Stimulated activated memory B cell treated with anti-CD40 and anti-IgM and Interleukin-4, amounts not matched to agents 10 μg/mL and 1 μg/mL and 100 μg/mL, for 72 hours (primary cell): ENCODE measurements around the gene PFDN1.
"Not testable (repeated sequence)": the region's sequence is repeated elsewhere in the genome, so short reads cannot be mapped to it uniquely, and the experiment has no call there.

Experiments used
- ATAC-seq: fragments of 150-1000 bp; cut with Tn5 transposase; 2 replicates; pipeline ENCODE4 v1.10.0; 2021
- H3K27ac Mint-ChIP-seq: one replicate; pipeline ENCODE4 v1.8.0; 2022; ENCODE audit warnings: mild to moderate bottlenecking, mixed read lengths
- H3K27me3 Mint-ChIP-seq: one replicate; pipeline ENCODE4 v1.8.0; 2022; ENCODE audit warnings: mixed read lengths
- H3K36me3 Mint-ChIP-seq: one replicate; pipeline ENCODE4 v1.8.0; 2022; ENCODE audit warnings: mixed read lengths
- H3K4me1 Mint-ChIP-seq: one replicate; pipeline ENCODE4 v1.8.0; 2022; ENCODE audit warnings: mixed read lengths
- H3K4me3 Mint-ChIP-seq: one replicate; pipeline ENCODE4 v1.8.0; 2022; ENCODE audit warnings: mild to moderate bottlenecking, moderate library complexity, mixed read lengths
- H3K9me3 Mint-ChIP-seq: one replicate; pipeline ENCODE4 v1.8.0; 2022; ENCODE audit warnings: mixed read lengths

Gene PFDN1, protein sequence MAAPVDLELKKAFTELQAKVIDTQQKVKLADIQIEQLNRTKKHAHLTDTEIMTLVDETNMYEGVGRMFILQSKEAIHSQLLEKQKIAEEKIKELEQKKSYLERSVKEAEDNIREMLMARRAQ

DNA sequence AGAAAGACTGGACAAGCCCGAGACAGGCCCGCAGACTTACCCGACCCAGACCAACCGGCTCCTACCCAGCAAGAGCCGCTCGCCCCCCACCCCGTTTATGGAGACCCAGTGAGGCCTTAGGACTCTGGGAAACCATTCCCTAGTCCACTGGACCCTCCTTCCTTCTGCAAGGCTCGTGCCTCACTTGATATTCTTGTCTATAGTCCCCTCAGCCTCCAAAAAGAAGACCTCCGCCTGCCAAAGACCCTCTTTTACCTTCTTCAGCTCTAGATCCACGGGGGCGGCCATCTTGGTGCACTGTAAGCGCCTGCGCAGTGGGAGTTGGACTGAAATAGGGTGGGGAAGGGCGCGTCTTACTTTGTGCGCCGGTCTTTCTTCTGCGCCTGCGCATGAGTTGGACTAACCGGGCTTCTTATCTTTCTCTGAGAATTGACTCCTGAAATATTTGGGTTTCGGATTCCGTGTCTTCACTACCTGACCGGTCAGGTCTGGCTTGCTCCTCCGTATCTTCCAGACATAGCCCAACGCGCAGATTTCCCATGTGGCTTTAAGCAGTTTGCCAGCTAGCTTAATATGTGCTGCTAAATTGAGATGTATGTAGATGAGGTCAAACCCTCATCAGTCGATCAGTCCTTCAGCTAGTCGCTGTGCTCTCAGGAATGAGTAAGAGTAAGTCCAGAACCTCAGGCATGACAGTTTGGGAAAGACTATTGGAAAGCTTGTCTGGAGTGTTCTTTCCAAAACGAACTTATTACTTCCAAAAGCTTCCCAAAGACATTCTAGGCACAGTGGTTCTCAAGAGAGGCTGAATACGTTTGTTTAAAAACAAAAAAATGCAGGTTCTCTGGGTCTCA is at the start of gene PFDN1:
TSS of gene PFDN1 (minus strand) at position 316 of the 854 bp plus-strand sequence. CDS start at position 288, 28 bp downstream.
- Mint-ChIP-seq H3K36me3 (peaks cover 19% of the 10 kb centered on the region), H3K27me3 (no peaks in the 10 kb centered on the region)

DNA sequence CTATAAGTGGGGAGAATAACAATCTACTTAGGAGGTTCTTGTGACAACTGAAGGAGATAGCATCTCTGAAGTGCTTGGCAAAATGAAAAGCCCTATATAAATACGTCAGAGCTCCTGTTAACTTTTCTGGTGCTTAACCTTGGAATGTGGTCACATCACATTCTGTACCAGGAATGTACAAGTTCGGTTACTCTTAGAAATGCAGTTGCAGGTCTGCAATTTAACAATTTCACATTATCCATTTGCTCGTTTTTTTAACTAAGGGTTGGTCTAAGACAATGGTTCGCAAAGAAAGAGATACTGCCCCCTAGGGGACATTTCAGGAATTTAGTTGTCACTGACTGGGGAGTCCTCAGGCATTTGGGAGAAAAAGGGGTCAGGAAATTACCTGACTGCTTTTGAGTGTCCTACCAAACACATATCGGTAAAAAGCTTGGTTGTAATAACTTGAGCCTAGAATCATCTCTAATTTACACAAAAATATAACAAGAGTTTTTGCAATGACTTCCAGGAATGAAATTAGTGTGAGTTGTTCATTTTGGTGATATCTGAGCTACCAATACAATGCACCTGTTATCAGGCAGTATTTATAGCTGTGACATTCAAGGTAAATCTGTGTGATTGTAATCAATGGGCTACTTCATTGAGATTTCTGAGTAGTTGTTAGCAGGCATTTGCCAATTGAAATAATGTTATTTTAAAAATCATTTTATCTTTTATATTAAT is 48.9 kb upstream of the PFDN1 start:
- ATAC-seq: peak; percentile 77
- Mint-ChIP-seq H3K36me3 (no peaks in the 10 kb centered on the region), H3K4me1 (peaks cover 28% of the 10 kb centered on the region), H3K4me3 (no peak overlapping the region), H3K27me3 (no peaks in the 10 kb centered on the region), H3K9me3 (no peaks in the 10 kb centered on the region), H3K27ac (no peak overlapping the region)

More for the DNA sequence above, at the start of gene PFDN1:
- H3K27ac Mint-ChIP-seq: peak within 1 kb of the TSS; percentile 89
- peaks cover 20% of the 10 kb centered on the region for H3K4me1 Mint-ChIP-seq
- no peaks in the 10 kb centered on the region for H3K9me3 Mint-ChIP-seq
- peak; percentile 97 for ATAC-seq
- peak within 1 kb of the TSS; percentile 89 for H3K4me3 Mint-ChIP-seq

DNA sequence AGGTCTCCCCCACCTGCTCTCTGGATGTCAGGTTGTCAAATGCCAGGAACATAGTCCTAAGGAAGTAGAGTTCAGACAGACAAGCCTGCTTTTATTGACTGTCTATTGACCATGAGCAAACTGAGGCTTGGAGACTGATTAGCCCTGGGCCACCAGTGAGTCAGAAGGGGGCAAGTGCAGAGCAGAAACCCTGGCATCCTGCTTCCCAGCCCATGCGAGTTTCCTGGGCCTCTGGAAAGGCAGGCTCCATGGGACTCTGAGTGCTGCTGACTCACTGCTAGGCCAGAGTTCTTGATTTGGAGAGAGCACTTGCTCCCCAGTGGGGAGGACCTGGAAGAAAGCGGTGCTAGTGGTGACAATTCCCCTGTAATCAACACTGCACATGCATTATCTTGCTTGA is 46.3 kb upstream of the PFDN1 start:
- Mint-ChIP-seq H3K4me1 (peaks cover 48% of the 10 kb centered on the region), H3K27me3 (no peaks in the 10 kb centered on the region), H3K36me3 (no peaks in the 10 kb centered on the region), H3K4me3 (no peak overlapping the region), H3K27ac (peak overlapping the region; percentile 47), H3K9me3 (no peaks in the 10 kb centered on the region)
- no peak for ATAC-seq

DNA sequence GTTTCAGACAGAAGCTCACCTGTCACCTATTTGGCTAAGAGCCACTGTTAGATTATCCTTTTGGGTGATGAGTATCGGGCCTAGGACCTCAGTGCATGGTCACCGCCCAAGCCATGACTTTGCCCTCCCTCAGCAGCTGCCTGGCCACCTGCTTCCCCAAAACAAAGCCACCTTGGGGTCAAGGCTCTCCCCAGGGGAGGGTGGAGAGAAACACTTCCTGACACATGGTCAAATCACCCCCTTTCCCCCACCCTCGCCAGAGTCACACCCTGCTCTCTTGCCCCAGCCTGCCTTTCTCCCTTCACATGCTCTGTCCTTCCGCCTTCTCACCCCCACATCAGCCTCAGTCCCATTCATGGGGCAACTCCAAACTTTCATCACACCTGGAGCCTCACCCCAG is 45.2 kb upstream of the PFDN1 start:
- no peaks in the 10 kb centered on the region for H3K36me3 Mint-ChIP-seq
- no peaks in the 10 kb centered on the region for H3K9me3 Mint-ChIP-seq
- H3K27me3 Mint-ChIP-seq: no peaks in the 10 kb centered on the region
- peak overlapping the region; percentile 36 for H3K4me3 Mint-ChIP-seq
- peaks cover 59% of the 10 kb centered on the region for H3K4me1 Mint-ChIP-seq
- H3K27ac Mint-ChIP-seq: peak overlapping the region; percentile 47
- peak; percentile 31 for ATAC-seq

DNA sequence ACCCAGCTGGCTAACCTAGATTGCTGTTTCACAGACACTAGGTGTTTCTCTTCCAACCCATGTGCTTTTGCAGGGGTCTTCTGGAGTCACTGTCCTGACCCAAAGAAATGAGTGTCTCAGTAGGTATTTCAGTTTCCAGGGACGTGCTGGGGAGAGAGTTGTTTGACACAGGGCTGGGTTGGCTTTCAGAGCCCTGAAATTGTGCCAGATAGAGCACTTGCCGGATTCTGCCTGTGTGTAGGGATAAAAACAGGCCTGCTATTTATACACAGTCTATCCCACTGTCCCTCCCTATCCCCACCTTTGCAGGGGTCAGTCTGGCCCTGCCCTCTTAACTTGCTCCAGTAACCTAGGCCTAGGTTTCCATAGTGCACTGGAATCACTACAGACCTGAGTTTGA is 44.5 kb upstream of the PFDN1 start:
- peak overlapping the region; percentile 59 for H3K4me3 Mint-ChIP-seq
- H3K27me3 Mint-ChIP-seq: no peaks in the 10 kb centered on the region
- no peak for ATAC-seq
- H3K27ac Mint-ChIP-seq: no peak overlapping the region
- no peaks in the 10 kb centered on the region for H3K36me3 Mint-ChIP-seq
- H3K4me1 Mint-ChIP-seq: peaks cover 66% of the 10 kb centered on the region
- H3K9me3 Mint-ChIP-seq: no peaks in the 10 kb centered on the region

DNA sequence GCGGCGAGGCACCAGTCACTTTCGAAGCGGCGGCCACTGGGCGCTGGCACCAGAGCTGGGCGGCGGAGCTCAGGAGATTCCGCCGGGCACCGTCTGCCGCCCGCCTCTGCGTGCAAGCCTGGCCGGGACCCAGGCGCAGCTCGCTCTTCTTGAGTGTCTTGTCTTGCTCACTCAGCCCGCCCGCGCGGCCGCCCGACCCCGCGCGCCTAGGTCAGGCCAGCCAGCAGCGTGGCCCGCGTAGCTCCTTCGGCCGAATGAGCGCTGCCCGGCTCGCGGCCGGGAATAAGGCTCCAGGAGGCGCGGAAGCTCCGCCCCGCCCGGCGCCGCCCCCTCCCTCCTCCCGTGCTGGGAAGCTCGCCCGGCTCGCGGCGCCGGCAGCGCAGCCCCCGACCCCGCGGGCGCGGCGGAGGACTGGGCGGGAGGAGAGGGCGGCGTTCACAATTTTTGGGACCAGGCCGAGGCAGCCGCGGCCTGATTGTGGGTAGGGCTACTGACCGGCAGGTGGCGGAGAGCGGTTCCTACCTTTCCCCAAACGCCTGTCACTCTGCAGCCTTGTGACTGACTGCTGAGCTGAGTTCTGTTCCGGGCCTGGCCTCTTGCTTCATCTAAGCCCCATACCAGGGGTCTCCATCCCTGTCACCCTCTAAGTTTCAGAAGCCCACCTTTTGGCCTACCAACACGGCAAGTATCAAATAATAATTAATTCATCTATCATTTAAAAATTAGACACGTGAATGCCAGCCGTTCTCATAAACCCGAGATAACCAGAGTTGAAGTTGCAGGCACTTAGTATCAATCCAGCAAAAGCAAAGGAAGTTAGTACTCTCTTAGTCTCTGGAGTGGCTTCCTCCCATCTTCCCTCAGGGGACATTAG is 43.7 kb upstream of the PFDN1 start, which contains the start of gene HBEGF:
TSS of gene HBEGF (minus strand) at position 256 of the 874 bp plus-strand sequence. CDS start 275 bp downstream, outside the sequence.
- Mint-ChIP-seq H3K4me1 (peaks cover 73% of the 10 kb centered on the region), H3K36me3 (no peaks in the 10 kb centered on the region), H3K9me3 (no peaks in the 10 kb centered on the region), H3K27me3 (no peaks in the 10 kb centered on the region), H3K27ac (peak within 1 kb of the TSS; percentile 75), H3K4me3 (peak within 1 kb of the TSS; percentile 77)
- ATAC-seq: peak; percentile 80

DNA sequence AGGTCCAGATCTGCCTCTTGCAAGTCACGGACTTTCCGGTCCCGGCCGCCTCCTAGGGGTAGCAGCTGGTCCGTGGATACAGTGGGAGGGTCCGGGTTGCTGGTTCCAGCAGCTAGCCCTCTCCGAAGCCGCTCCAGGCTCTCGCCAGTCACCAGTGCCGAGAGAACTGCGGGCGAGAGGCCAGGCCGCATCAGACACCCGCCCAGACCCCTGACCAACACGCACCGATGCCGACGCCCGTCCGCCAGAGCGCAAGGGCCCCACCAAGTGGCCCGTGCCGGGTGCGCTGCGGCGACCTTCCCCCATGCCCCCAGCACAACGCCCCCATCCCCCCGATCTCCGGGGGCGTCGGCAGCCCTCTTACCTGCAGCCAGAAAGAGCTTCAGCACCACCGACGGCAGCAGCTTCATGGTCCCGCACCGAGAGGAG is 43.0 kb upstream of the PFDN1 start:
- Mint-ChIP-seq H3K36me3 (no peaks in the 10 kb centered on the region), H3K9me3 (no peaks in the 10 kb centered on the region), H3K4me3 (peak overlapping the region; percentile 77), H3K27me3 (no peaks in the 10 kb centered on the region), H3K27ac (peak overlapping the region; percentile 75), H3K4me1 (peaks cover 78% of the 10 kb centered on the region)
- peak; percentile 18 for ATAC-seq

DNA sequence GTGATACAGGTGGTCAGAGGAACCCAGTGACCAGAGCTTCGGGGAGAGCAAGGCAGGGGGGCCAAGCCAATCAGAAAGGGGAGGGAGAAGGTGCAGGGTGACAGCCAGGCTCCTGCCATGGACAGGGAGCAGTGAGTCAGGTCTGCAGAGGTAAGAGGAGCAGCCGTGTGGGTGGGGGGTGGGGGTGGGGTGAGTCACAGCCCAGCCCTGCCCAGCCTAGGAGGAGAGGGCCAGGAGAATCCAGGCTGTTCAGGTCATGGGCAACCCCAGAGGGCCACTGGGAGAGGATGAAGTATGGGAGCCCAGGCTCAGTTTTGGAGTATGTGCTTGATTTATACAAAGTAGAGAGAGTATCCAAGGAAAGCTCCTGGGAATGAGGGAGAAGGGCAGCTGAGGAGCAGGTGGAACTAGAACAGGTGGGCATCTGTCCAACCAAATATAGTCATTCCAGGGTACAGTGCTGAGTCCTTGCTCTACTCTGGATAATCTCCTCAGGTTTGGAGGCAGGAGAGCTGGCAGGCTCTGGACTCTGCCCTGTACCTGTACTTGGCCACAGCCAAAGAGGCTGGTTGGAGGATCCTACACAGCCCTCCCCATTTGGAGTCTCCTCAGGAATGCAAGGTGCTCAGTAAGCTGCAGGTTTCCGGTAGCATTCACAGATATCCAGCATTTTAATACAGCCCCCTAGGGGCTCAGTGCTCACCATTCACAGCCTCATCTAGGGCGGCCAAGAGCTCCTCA is 42.0 kb upstream of the PFDN1 start:
- no peak for ATAC-seq
- H3K4me1 Mint-ChIP-seq: peaks cover 84% of the 10 kb centered on the region

DNA sequence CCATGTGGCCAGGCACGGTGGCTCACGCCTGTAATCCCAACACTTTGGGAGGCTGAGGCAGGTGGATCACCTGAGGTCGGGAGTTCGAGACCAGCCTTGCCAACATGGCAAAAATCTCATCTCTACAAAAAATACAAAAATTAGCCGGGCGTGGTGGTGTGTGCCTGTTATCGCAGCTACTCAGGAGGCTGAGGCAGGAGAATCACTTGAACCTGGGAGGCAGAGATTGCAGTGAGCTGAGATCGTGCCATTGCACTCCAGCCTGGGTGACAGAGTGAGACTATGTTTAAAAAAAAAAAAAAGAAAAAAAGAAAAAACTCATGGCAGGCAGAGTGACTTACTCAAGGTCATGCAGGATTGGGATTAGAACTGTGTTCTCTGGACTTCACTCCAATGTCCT is 40.9 kb upstream of the PFDN1 start:
- ATAC-seq, H3K36me3 Mint-ChIP-seq, H3K4me3 Mint-ChIP-seq, H3K27me3 Mint-ChIP-seq, H3K9me3 Mint-ChIP-seq: not testable (repeated sequence)
- peaks cover 75% of the 10 kb centered on the region for H3K4me1 Mint-ChIP-seq
- H3K27ac Mint-ChIP-seq: peak overlapping the region; percentile 48

More for the DNA sequence above, 42.0 kb upstream of the PFDN1 start:
- Mint-ChIP-seq H3K27me3 (no peaks in the 10 kb centered on the region), H3K9me3 (no peaks in the 10 kb centered on the region), H3K4me3 (no peak overlapping the region), H3K36me3 (no peaks in the 10 kb centered on the region), H3K27ac (peak overlapping the region; percentile 48)

DNA sequence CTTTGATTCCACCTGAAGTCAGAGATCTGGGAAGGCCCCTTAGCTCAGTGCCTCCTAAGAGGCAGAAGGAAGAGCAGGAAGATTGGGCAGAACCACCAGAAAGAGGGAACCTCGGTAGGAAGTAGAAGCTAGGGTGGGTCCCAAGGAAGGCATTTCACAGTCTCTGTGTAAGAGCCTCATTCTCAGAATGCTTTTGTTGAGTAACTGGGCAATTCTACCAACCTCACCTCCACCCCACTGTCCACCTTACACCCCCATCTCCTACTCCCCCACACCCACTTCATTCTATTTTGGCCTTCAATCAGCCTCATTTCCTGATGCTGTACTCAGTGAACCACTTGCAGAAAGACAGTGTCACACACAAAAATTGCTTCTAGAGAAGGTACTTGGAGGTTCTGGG is 40.0 kb upstream of the PFDN1 start:
- Mint-ChIP-seq H3K27me3 (no peaks in the 10 kb centered on the region), H3K4me1 (peaks cover 65% of the 10 kb centered on the region), H3K4me3 (no peak overlapping the region), H3K27ac (peak overlapping the region; percentile 48), H3K9me3 (no peaks in the 10 kb centered on the region), H3K36me3 (no peaks in the 10 kb centered on the region)
- ATAC-seq: no peak

DNA sequence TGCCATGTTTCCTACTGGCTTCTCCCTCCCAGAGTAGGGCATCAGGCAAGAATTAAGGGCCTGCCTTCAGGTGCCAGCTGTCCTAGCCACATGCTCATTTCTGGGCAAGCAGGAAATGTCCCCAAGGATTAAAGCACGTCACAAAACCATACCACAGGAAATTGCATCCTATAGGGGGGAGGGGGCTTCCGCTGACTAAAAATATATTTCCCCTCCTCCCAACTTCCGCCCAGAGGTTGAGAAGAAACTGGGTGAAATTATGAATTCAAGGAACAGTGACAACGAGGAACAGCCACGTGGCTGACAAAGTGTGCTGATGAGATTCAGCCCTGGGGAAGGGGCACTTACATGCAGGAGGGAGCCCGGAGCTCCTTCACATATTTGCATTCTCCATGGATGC is 39.4 kb upstream of the PFDN1 start:
- peak overlapping the region; percentile 7 for H3K4me3 Mint-ChIP-seq
- H3K4me1 Mint-ChIP-seq: peaks cover 59% of the 10 kb centered on the region
- no peaks in the 10 kb centered on the region for H3K9me3 Mint-ChIP-seq
- H3K27ac Mint-ChIP-seq: peak overlapping the region; percentile 48
- H3K27me3 Mint-ChIP-seq: no peaks in the 10 kb centered on the region
- ATAC-seq: peak; percentile 39
- H3K36me3 Mint-ChIP-seq: no peaks in the 10 kb centered on the region

DNA sequence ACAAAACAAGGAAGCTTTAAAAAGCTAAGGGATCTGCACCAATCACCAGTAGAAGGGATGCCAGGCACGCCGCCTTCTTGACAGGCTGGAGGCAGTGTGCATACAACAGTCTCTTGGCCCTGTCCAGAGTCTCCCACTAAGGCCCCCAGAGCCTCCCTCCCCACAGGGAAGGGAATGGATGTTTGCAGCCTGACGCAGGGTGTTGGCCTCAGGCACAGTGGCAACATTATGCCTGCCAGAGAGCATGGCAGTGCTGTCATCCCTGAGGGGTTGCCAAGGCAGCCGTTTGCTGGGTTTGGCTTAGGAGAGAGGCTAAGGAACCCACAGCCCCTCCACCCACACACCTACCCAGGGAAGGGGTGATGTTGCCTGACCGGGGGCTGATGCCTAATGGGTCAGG is 38.7 kb upstream of the PFDN1 start:
- Mint-ChIP-seq H3K4me3 (no peak overlapping the region), H3K27me3 (no peaks in the 10 kb centered on the region), H3K27ac (no peak overlapping the region), H3K9me3 (no peaks in the 10 kb centered on the region), H3K36me3 (no peaks in the 10 kb centered on the region), H3K4me1 (peaks cover 57% of the 10 kb centered on the region)
- ATAC-seq: no peak

DNA sequence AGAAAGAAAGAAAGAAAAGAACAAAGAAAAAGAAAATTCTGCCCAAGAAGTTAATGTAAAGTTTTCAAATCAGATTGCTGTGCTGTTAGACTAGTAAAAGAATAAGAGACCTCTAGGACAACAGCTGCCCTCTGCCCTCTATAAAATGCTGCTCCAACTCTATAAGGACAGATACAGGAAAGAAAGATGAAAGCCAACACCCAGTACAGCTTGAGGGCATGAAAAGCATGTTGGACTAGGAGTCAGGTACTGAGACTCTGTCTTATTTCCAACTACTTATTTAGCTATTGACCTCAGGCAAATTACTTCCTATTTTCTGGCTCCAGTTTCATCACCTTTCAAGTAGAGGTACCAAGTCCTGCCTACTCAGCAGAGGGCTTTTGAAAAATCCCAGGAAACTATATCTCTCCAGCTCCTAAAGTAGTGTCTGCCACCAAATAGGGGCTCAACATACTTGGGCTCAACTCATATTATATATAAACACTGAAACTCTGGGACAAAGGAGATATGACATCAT is 37.8 kb upstream of the PFDN1 start:
- H3K36me3 Mint-ChIP-seq: no peaks in the 10 kb centered on the region
- H3K27me3 Mint-ChIP-seq: no peaks in the 10 kb centered on the region
- no peak overlapping the region for H3K27ac Mint-ChIP-seq
- peaks cover 50% of the 10 kb centered on the region for H3K4me1 Mint-ChIP-seq
- ATAC-seq: no peak
- H3K4me3 Mint-ChIP-seq: no peak overlapping the region
- H3K9me3 Mint-ChIP-seq: no peaks in the 10 kb centered on the region

DNA sequence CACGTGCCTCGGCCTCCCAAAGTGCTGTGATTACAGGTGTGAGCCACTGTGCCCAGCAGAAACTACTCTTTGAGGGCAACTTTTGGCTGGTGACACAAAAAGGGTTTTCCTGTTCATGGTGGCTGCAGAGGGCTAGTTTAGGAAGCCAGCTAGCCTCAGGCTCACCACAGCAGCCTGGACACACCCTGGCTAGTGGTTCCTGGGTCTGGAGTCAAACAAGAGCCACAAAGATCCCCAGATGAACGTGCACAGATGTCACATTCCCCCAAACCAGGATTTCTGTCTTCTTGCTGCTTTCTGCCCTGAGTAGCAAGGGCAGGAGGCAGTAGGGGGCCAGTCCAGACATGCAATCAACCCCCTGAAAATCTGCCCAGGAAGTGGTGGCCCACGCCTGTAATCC is 36.7 kb upstream of the PFDN1 start:
- H3K27ac Mint-ChIP-seq: no peak overlapping the region
- peaks cover 41% of the 10 kb centered on the region for H3K4me1 Mint-ChIP-seq
- H3K4me3 Mint-ChIP-seq: no peak overlapping the region
- H3K36me3 Mint-ChIP-seq: no peaks in the 10 kb centered on the region
- ATAC-seq: no peak
- H3K9me3 Mint-ChIP-seq: no peaks in the 10 kb centered on the region
- H3K27me3 Mint-ChIP-seq: no peaks in the 10 kb centered on the region
